H1 (cell line): ENCODE results near the gene RFXANK. TPM values are rescaled to one million over a fixed set of nuclear protein-coding genes. Genes with fewer than 3 reads are reported as not detected.

Experiments used
- BRCA1 ChIP-seq: IDR thresholded peaks from 2 replicates; pipeline ENCODE4 v1.6.1; 2012; ENCODE audit warnings: low read depth, low read length, improper control_type of control experiment
- E2F6 ChIP-seq: IDR thresholded peaks from 2 replicates; pipeline ENCODE4 v1.6.1; 2012; ENCODE audit warnings: inconsistent platforms
- GTF2F1 ChIP-seq: IDR thresholded peaks from 2 replicates; pipeline ENCODE4 v1.6.1; 2012; ENCODE audit warnings: low read depth, low read length, improper control_type of control experiment, borderline replicate concordance
- TAF1 ChIP-seq: IDR thresholded peaks from 2 replicates; pipeline ENCODE4 v1.6.1; 2011; ENCODE audit warnings: mild to moderate bottlenecking, low read depth, low read length
- YY1 ChIP-seq: IDR thresholded peaks from 2 replicates; pipeline ENCODE4 v1.6.1; 2011; ENCODE audit warnings: low read depth, mild to moderate bottlenecking, low read length
- polyA plus RNA-seq, 7 experiments: library from polyadenylated mRNA; depleted of rRNA in 3 of 7; stranded (reverse) in 5 of 7; unstranded in 2 of 7; fragments of >200 nt in 5 of 7; fragments of 200-250 nt in 2 of 7; gene quantifications; 1 replicate in 5 of 7; 2 replicates in 1 of 7; 4 replicates in 1 of 7; pipeline versions ENCODE4 v1.2.1 to v1.2.3, GENCODE V29; 2011 to 2013; ENCODE audit warnings: missing spikeins in 2 of 7, mixed read lengths in 2 of 7
- total RNA-seq: library from RNA; stranded (reverse); fragmentation: NEBNext Ultra II Directional; extraction: Animal tissue kit (Norgen Biotek cat#: 25700); gene quantifications from 2 replicates; pipeline ENCODE4 v1.2.1, GENCODE V29; 2021

Gene RFXANK
- total and polyA plus RNA-seq, 2 of the 8 experiments (the other 6 are each of a cell fraction or from before 2014, with no cell fraction given): 72.9 to 87.5 TPM

- no peak for TF ChIP-seq GTF2F1
- no peak for TF ChIP-seq BRCA1
- TF ChIP-seq E2F6: no peak
- no peak for TF ChIP-seq YY1
- no peak for TF ChIP-seq TAF1
Observed at GRCh38 chr19:19151418-19151817, 40.6 kb upstream of the RFXANK start (continued).
